IPS-NIHi7 (cell line): Measurements from ENCODE around the gene ZSCAN5B.

Experiments
- DNase-seq: peaks from one replicate; pipeline ENCODE4 v3.0.0; 2012; ENCODE audit warnings: mixed read lengths; ENCODE audit errors: extremely low spot score

Gene ZSCAN5B

GRCh38 chr19:56145698-56146097 is 51.9 kb downstream of the ZSCAN5B start:
- DNase-seq: no peak

DNA sequence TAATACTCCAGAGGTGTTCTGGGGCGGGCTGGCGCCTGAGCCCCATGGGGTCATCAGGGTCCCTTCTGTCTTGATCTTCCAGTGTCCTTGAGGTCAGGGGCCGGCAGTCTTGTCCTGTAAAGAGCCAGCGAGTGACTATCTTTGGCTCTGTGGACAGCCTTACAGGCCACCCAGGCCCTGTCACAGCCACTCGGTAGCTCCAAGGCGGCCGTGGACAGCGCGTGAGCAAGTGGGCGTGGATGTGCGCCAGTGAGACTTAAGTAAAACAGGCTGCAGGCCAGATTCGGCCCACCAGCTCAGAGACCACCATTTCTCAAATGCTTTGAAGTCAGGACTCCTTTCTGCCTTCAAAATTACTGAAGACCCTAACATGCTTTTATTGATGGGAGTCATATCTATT is 52.8 kb downstream of the ZSCAN5B start:
- DNase-seq: no peak

DNA sequence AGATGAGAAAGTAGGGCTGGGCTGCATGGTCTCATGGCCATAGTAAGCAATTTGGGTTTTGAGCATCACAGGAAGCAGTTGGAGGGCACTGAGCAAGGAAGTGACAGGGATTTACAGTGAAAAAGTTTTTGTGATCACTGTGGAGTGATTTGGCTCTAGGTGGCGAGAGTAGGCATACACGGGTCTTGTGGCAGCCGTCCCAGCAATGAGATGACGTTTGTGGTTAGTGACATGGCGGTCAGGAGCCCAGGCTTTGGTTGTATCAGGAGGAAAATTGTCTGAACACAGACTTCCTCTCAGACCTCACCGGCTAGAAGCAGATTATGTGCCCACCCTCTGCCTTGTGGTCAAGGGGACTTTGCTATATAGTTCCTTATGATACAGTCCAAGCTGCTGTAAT is 53.2 kb downstream of the ZSCAN5B start:
- no peak for DNase-seq

DNA sequence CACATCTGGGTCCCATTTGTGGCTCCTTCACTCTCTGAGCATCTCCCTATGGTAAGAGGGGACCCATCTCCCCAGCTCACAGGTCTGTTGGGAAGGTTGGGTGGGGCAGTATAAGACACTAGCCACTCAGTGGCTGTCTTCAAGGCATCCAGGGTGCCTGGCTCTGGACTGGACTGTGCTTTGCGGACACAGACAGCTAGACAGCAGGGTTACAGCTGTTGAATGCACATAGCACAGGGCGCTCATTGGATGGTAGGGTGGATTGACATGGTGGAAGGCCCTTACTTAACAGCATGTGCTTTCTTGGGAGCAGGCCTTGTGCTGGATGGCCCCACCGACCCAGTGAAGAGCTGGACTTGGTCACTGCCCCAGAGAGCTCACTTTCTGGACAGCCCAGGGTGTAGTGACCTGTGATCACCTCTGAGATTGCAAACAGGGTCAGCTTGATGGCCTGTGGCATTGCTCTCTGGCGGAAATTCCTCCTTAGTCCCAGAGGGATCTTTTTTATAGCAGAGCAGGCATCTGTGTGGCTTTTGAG is 54.6 kb downstream of the ZSCAN5B start:
- no peak for DNase-seq

DNA sequence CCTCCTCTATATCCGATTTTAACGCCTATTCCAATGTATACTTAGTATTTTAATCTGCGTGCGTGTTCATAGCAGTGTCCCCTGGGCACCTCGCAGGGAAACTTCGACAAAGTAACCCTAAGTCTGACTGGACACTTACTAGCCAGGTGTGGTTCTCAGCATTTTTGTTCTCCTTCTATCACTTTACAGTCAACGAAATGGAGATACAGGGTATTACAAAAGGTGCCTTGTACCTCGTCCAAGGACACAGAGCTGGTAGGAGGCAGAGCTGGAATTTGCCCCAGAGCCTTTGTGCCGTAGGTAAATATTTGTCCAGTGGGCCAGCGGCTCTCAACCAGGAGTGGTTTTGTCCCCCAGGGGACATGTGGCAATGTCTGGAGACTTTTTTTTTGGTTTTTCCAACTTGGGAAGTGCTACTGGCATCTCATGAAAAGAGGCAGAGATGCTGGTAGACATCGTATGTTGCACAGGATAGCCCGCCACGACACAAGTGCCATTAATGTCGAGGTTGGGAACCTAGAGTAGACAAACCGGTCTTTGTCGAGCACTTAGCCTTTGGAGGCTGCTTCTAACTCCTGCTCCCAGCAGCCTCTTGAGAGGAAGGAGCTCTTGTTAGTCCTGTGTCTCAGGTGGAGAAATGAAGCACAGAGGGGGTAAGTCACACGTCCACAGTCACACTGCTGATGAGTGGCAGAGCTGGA is 55.3 kb downstream of the ZSCAN5B start:
- DNase-seq: no peak

DNA sequence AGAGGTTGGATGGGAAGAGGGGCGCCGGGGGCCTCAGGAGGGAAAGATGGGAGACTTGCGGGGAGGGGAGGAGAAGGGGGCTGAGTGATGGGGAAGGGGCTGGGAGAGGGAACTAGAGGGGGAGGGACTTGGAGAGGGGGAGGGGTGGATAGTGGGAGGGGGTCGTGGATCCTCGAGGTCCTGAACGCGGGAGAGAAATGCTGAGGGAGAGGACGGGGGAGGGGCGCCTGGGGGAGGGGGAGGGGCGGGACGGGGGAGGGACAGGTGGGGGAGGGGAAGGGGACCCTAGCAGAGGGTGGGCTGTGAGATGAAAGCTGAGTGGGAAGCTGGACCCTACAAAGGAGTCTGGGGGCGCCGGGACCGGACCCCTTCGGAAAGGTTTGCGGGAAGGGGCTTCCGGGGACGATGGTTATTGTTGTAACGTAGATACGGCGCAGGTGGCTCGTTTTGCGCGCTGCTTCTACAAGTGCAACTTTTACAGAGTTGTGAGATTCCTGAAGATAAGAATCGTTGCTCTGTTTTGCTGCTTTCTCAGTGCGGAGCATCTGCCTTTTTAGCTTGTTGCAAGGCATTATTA is 56.1 kb downstream of the ZSCAN5B start:
- no peak for DNase-seq

DNA sequence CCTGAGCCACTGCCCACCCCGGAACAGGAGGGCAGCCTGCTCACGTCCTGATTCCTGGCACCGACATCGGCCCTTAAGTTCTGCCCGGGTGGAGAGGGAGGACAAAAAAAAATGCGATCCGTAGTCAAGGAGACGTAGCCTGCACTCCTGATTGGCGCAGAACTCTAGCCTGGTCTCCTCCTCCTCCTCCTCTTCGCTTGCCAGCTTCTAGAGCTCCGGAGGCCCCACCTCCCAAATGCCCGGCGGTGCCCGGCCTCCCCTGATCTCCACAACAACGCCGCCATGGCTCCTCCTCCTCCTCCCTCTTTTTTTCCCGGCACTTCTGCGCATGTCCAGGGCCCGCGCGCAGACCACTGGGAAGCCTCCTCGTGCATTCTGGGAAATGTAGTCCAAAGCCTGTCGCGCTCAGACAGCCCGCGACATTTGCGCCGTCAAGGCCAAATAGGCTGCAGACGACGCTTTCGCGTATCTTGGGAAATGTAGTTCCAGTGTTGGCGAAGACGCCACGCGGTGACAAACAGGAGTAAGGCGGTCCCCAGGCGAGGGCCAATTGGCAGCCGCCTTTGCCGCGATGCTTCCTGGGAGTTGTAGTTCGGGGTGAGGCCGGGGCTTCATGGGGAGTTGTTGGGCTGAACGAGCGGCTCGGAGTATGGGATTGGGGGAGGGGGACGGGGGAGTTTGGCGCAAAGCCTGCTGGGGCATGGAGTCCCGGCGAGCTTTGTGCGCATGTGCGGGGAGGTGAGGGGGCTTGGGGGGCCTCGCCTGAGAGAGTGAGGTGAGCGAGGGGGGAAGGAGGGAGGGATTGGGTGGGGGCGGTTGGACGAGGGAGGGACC is 56.8 kb downstream of the ZSCAN5B start, which contains the start of gene ZNF444:
Gene ZNF444 (plus strand): TSS at position 705 of the 834 bp plus-strand sequence. CDS start 5,625 bp downstream, outside the sequence.
- DNase-seq: peak; percentile 98

DNA sequence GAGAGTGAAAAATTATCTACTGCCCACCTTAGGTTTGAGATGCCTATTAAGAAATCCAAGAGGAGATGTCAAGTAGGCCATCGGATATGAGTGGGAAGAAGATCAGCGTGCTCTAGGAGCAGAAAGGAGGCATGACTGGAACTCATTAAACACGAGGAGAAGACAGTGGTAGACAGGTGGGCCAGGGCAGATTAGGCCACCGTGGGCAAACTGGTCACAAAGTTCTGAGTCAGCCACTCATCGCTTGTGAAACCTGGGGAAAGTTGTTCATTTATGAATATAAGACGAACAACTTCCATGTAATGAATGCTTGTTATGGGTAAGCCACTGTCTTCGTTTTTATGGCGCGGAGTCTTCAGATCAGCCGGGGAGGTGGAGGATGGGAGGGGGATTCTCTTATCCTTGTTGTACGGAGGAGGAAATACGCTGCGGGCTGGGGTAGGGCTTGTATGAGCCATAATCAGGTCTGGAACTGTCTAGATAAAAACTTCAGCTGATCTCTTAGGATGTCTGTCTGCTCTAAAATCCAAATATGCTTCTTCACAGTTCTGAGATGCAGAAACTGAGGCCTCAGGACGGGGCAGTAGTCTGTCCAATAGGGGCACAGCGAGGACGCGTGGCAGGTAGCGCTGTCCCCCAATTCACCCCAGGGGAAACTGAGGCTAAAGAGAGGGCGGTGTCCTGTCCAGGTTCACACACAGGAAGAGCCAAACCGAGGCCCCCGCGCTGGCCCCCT is 57.6 kb downstream of the ZSCAN5B start:
- DNase-seq: no peak
